Fibroblast of mammary gland (primary cell): ENCODE data around the gene TP53BP2.

Source experiments
- DNase-seq: peaks from one replicate; pipeline ENCODE4 v3.0.0-alpha.2; 2010; ENCODE audit warnings: low read depth
- H3K4me3 ChIP-seq: 2 replicates; pipeline ENCODE4 v1.5.1; 2011; ENCODE audit warnings: low read depth, mild to moderate bottlenecking, low read length, moderate library complexity; ENCODE audit not compliant: control insufficient read depth
- TF ChIP-seq, protein P1 (sequence below): conservative IDR thresholded peaks from 2 replicates; pipeline ENCODE4 v1.5.1; 2011; ENCODE audit warnings: low read depth, low read length, inconsistent platforms; ENCODE audit not compliant: control insufficient read depth, insufficient read depth

The TP53BP2 gene

DNA sequence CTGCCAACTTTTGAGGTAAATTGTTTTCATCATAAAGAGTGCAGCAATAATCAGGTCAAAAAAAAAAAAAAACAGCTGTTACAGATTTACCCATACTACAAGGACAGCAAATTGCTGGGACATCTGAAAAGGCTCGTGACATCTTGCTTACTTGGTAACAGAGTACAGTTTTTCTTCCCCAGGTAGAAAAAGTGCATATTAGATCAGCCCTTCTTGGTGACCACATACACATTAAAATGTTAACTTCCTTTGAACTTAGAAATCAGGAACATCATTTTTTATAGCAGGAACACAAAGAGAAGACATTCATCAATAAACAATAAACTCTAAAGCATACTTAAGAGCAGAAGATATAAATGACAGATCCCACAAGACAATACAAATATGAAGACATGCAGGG lies 16.1 kb downstream of the TP53BP2 start:
- TF ChIP-seq, protein P1, sequence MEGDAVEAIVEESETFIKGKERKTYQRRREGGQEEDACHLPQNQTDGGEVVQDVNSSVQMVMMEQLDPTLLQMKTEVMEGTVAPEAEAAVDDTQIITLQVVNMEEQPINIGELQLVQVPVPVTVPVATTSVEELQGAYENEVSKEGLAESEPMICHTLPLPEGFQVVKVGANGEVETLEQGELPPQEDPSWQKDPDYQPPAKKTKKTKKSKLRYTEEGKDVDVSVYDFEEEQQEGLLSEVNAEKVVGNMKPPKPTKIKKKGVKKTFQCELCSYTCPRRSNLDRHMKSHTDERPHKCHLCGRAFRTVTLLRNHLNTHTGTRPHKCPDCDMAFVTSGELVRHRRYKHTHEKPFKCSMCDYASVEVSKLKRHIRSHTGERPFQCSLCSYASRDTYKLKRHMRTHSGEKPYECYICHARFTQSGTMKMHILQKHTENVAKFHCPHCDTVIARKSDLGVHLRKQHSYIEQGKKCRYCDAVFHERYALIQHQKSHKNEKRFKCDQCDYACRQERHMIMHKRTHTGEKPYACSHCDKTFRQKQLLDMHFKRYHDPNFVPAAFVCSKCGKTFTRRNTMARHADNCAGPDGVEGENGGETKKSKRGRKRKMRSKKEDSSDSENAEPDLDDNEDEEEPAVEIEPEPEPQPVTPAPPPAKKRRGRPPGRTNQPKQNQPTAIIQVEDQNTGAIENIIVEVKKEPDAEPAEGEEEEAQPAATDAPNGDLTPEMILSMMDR = no peak
- no peak for DNase-seq
- no peak overlapping the region for H3K4me3 ChIP-seq

DNA sequence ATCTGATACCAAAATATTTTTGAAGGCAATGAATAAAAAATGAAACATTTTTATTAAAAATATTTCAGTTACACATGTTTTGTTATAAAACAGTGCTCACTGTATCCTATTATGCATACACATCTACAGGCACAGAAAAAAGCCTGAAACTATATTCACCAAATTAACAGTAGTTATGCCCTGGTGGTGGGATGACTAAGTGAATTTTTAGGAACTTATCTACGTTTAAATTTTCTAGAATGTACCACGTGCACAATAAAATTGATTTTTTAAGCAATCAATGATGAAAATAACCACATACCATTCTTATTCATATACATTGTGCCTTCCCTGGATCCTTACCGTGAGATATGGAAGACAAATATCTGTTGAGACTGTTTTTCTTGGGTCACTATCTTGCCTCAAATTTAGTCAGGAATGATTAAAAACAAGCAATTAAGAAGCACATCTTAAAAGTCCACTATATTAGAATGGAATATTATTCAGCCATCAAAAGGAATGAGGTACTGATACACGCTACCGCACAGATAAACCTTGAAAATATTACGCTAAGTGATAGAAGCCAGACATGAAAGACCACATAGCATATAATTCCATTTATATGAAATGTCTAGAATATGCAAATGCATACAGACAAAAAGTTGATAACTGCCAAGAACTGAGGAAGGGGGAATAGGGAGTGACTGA lies 17.4 kb downstream of the TP53BP2 start:
- no peak for DNase-seq

DNA sequence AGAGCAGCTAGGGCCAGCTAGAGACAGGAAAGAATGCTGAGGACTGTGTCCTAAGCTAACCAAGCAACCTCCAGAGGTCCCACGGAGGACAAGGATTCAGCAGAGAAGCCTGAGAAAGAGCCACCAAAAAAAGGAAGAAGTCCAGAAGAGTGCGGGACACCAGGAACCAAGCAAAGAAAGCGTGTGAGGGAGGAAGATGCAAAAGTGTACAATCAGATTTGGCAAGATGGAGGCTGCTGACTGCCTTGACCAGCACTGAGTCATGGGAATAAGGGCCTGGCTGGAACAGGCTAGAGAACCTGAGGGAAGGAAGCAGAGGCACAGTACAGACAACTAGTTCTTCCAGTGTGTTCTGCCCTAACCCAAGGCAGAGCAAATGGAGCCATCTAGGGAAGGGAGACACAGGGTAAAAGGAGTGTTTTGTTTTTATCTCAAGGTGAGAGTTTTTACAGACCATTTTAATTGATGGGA lies 18.5 kb downstream of the TP53BP2 start:
- TF ChIP-seq, protein P1 = no peak
- no peak overlapping the region for H3K4me3 ChIP-seq
- peak; percentile 60 for DNase-seq

More for the DNA sequence above, 17.4 kb downstream of the TP53BP2 start:
- H3K4me3 ChIP-seq = no peak overlapping the region
- TF ChIP-seq, protein P1 = no peak

DNA sequence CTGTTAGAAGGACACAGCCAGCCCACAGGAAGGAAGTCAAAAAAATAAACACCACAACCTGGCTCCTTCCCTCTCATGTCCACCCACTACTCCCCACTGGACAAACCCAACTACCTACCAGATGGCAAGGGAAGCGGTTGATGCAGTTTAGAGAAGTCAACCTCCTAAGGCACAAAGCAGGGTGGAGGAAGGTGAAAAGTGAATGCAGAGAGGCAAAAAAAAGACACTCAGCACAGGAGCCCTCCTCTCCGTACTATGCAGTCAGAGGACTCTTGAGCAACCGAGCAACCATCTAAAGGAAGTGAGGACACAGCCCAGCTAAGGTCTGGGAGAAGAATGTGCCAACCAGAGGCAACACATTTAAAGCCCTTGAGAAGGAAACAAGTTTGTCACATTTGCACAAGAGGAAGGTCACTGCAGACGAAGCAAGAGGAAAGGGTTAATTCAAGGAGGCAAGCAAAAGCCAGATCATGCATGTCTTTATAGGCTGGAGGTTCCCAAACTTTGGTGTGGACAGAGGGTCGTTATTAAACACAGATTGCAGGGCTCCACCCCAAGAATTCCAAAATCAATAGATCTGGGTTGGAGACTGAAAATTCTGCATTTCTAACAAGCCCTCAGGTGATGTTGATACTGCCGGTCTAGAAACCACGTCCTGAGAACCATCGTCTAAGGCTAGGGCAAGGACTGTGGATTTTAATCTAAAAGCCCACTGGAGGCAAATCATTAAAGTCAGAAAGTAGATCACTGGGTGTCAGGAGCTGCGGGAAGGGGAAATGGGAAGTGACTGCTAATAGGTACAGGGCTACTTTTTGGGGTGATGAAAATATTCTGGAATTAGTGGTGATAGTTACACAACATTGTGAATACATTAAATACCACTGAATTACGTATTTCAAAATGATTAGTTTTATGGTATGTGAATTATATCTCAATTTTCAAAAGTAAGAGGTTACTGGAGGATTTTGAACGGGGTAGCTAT lies 19.7 kb downstream of the TP53BP2 start:
- TF ChIP-seq, protein P1 = no peak
- DNase-seq = no peak
- H3K4me3 ChIP-seq = no peak overlapping the region

DNA sequence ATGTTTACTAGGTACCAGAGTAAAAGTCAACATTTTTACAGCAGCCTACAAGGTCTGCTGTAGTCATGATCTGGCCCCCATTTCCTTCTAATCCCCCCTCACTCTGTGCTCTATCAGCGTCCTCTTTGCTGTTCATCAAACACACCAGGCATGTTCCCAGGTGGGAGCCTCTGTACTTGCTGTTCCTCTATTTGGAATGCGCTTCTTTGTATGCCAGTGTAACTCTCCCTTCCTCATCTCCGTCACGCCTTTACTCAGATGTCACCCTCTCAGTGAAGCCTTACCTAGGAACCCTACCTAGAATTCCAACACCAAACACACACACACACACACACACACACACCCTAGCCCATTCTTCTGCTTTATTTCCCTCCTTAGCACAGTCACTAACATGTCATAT lies 21.0 kb downstream of the TP53BP2 start:
- TF ChIP-seq, protein P1 = no peak
- DNase-seq = no peak
- H3K4me3 ChIP-seq = no peak overlapping the region

DNA sequence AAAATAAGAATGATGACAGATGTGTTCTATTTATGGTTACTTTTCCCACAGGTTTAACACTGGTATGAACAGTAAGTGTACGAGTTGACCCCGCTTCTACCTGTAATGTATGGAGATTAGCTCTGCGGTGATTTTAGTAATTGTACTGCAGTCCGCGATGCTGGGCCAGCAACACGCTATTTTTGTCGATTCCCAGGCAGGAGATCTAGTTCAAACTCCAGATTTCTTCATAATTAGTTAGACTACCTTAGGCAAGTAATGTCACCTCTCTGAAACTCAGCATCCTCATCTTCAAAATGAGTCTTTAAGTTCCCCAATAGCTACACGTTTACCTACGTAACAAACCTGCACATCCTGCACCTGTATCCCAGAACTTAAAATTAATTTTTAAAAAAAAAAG lies 21.5 kb downstream of the TP53BP2 start:
- H3K4me3 ChIP-seq = no peak overlapping the region
- TF ChIP-seq, protein P1 = no peak
- no peak for DNase-seq
